Trophoblast cell (in vitro differentiated cells and primary cell): ENCODE measurements around the gene NFIX.

Source experiments
- DNase-seq, 2 donors: peaks; one replicate each; pipeline ENCODE4 v3.0.0-alpha.2; 2016
- H2AFZ ChIP-seq: 2 replicates; pipeline ENCODE4 v1.6.1; 2013; ENCODE audit warnings: low read length, moderate library complexity, mild to moderate bottlenecking; ENCODE audit not compliant: insufficient read depth, poor library complexity
- H2AK5ac ChIP-seq: 2 replicates; pipeline ENCODE4 v1.6.1; 2013; ENCODE audit warnings: mild to moderate bottlenecking, low read length
- H2BK120ac ChIP-seq: 2 replicates; pipeline ENCODE4 v1.6.1; 2013; ENCODE audit warnings: low read length, mild to moderate bottlenecking, moderate library complexity; ENCODE audit not compliant: insufficient read depth, poor library complexity
- H2BK12ac ChIP-seq: 2 replicates; pipeline ENCODE4 v1.6.1; 2013; ENCODE audit warnings: mild to moderate bottlenecking, low read length, moderate library complexity
- H2BK5ac ChIP-seq: 2 replicates; pipeline ENCODE4 v1.6.1; 2013; ENCODE audit warnings: low read length, low read depth, moderate library complexity, mild to moderate bottlenecking; ENCODE audit not compliant: poor library complexity
- H3K14ac ChIP-seq: 2 replicates; pipeline ENCODE4 v1.6.1; 2013; ENCODE audit warnings: mild to moderate bottlenecking, low read length
- H3K18ac ChIP-seq: 2 replicates; pipeline ENCODE4 v1.6.1; 2013; ENCODE audit warnings: mild to moderate bottlenecking, low read length
- H3K23ac ChIP-seq: 2 replicates; pipeline ENCODE4 v1.6.1; 2013; ENCODE audit warnings: low read length
- H3K27ac ChIP-seq: 2 replicates; pipeline ENCODE4 v1.5.1; 2013; ENCODE audit warnings: low read depth, mild to moderate bottlenecking, inconsistent platforms, low read length, moderate library complexity
- H3K27me3 ChIP-seq: 2 replicates; pipeline ENCODE4 v1.6.1; 2013; ENCODE audit warnings: inconsistent platforms, mild to moderate bottlenecking, low read length, moderate library complexity; ENCODE audit not compliant: insufficient read depth
- H3K36me3 ChIP-seq, 2 experiments: 1 replicate in 1 of 2; 2 replicates in 1 of 2; pipeline ENCODE4 v1.6.1; 2013; ENCODE audit warnings: low read length in 2 of 2, mild to moderate bottlenecking in 2 of 2, moderate library complexity in 1 of 2; ENCODE audit not compliant: insufficient read depth in 2 of 2, control insufficient read depth in 1 of 2
- H3K4ac ChIP-seq: 2 replicates; pipeline ENCODE4 v1.6.1; 2013; ENCODE audit warnings: low read depth, mild to moderate bottlenecking, low read length, moderate library complexity
- H3K4me1 ChIP-seq, 2 experiments: 1 replicate in 1 of 2; 2 replicates in 1 of 2; pipeline ENCODE4 v1.6.1; 2013; ENCODE audit warnings: low read length in 2 of 2, mild to moderate bottlenecking in 2 of 2, moderate library complexity in 1 of 2; ENCODE audit not compliant: insufficient read depth in 2 of 2, control insufficient read depth in 1 of 2
- H3K4me2 ChIP-seq: 2 replicates; pipeline ENCODE4 v1.6.1; 2013; ENCODE audit warnings: inconsistent platforms, mild to moderate bottlenecking, low read length, moderate library complexity
- H3K4me3 ChIP-seq: 2 replicates; pipeline ENCODE4 v1.5.1; 2013; ENCODE audit warnings: mild to moderate bottlenecking, low read depth, low read length, inconsistent platforms
- H3K79me1 ChIP-seq: one replicate; pipeline ENCODE4 v1.6.1; 2013; ENCODE audit warnings: low read length
- H3K79me2 ChIP-seq: 2 replicates; pipeline ENCODE4 v1.6.1; 2013; ENCODE audit warnings: low read length, mild to moderate bottlenecking; ENCODE audit not compliant: control insufficient read depth, insufficient read depth, poor library complexity
- H3K9ac ChIP-seq: 2 replicates; pipeline ENCODE4 v1.6.1; 2013; ENCODE audit warnings: mild to moderate bottlenecking, low read length
- H3K9me3 ChIP-seq: 2 replicates; pipeline ENCODE4 v1.6.1; 2013; ENCODE audit warnings: low read depth, mild to moderate bottlenecking, control low read depth, inconsistent platforms, low read length; ENCODE audit not compliant: insufficient read depth
- H4K12ac ChIP-seq: 2 replicates; pipeline ENCODE4 v1.6.1; 2013; ENCODE audit warnings: low read depth, mild to moderate bottlenecking, low read length, moderate library complexity
- H4K8ac ChIP-seq: 2 replicates; pipeline ENCODE4 v1.6.1; 2013; ENCODE audit warnings: low read depth, mild to moderate bottlenecking, low read length, moderate library complexity
- H4K91ac ChIP-seq: one replicate; pipeline ENCODE4 v1.6.1; 2013; ENCODE audit warnings: low read depth, mild to moderate bottlenecking, low read length, moderate library complexity
- WGBS: extraction: QIAGEN DNeasy Blood & Tissue Kit; methylation state at CpG from one replicate; pipeline ENCODE4 v1.1.7; 2013; ENCODE audit warnings: missing lambda C conversion rate; ENCODE audit not compliant: insufficient read length, insufficient coverage; ENCODE audit errors: extremely low coverage; 5-methylcytosine and 5-hydroxymethylcytosine counted together

NFIX gene

GRCh38 chr19:12991296-12991695, 4.0 kb upstream of the NFIX start:
- Histone ChIP-seq H2BK5ac (no peak overlapping the region), H3K9me3 (peaks cover 26% of the 10 kb centered on the region), H3K27me3 (peaks cover 35% of the 10 kb centered on the region), H4K8ac (no peak overlapping the region), H3K27ac (no peak overlapping the region), H3K4me1 (peaks cover 0 to 6% of the 10 kb centered on the region in 2 experiments), H2BK120ac (no peak overlapping the region), H3K79me1 (no peaks in the 10 kb centered on the region), H2BK12ac (no peak overlapping the region), H3K4ac (no peak overlapping the region), H3K23ac (no peak overlapping the region), H2AFZ (no peak overlapping the region), H2AK5ac (no peak overlapping the region), H3K18ac (no peak overlapping the region), H3K36me3 (no peaks in the 10 kb centered on the region), H3K9ac (no peak overlapping the region), H3K4me3 (no peak overlapping the region), H4K91ac (no peak overlapping the region), H3K4me2 (no peak overlapping the region), H4K12ac (no peak overlapping the region), H3K14ac (no peak overlapping the region), H3K79me2 (no peaks in the 10 kb centered on the region)
- WGBS, result no CpG with 5 or more reads among the region's 5 CpGs
- no peak for DNase-seq

GRCh38 chr19:12992729-12993128, 2.5 kb upstream of the NFIX start:
- no peak overlapping the region for H2BK5ac ChIP-seq
- H2BK120ac ChIP-seq, result no peak overlapping the region
- no peak overlapping the region for H4K12ac ChIP-seq
- no peak overlapping the region for H4K91ac ChIP-seq
- no peak for DNase-seq
- no peak overlapping the region for H2BK12ac ChIP-seq
- WGBS, result no CpG with 5 or more reads among the region's 11 CpGs
- no peaks in the 10 kb centered on the region for H3K79me1 ChIP-seq
- H3K36me3 ChIP-seq, result no peaks in the 10 kb centered on the region
- H2AFZ ChIP-seq, result no peak overlapping the region
- H3K4me3 ChIP-seq, result no peak overlapping the region
- peaks cover 33% of the 10 kb centered on the region for H3K9me3 ChIP-seq
- no peaks in the 10 kb centered on the region for H3K79me2 ChIP-seq
- no peak overlapping the region for H4K8ac ChIP-seq
- H2AK5ac ChIP-seq, result no peak overlapping the region
- H3K9ac ChIP-seq, result no peak overlapping the region
- no peak overlapping the region for H3K27ac ChIP-seq
- no peak overlapping the region for H3K14ac ChIP-seq
- peaks cover 0 to 6% of the 10 kb centered on the region in 2 experiments for H3K4me1 ChIP-seq
- H3K23ac ChIP-seq, result no peak overlapping the region
- H3K4me2 ChIP-seq, result no peak overlapping the region
- no peak overlapping the region for H3K4ac ChIP-seq
- H3K18ac ChIP-seq, result no peak overlapping the region
- peaks cover 43% of the 10 kb centered on the region for H3K27me3 ChIP-seq

- WGBS, result no CpG with 5 or more reads among the region's 7 CpGs
- H3K4me3 ChIP-seq, result peak overlapping the region; percentile 12
- H4K91ac ChIP-seq, result no peak overlapping the region
- H2BK120ac ChIP-seq, result no peak overlapping the region
- H3K27me3 ChIP-seq, result peaks cover 47% of the 10 kb centered on the region
- no peak overlapping the region for H3K4me2 ChIP-seq
- H3K18ac ChIP-seq, result no peak overlapping the region
- no peak overlapping the region for H3K9ac ChIP-seq
- H2BK5ac ChIP-seq, result no peak overlapping the region
- H3K9me3 ChIP-seq, result peaks cover 31% of the 10 kb centered on the region
- no peak overlapping the region for H3K23ac ChIP-seq
- H3K36me3 ChIP-seq, result no peaks in the 10 kb centered on the region
- no peak overlapping the region for H2BK12ac ChIP-seq
- no peak overlapping the region for H2AFZ ChIP-seq
- H3K4me1 ChIP-seq, result peaks cover 0 to 6% of the 10 kb centered on the region in 2 experiments
- H4K12ac ChIP-seq, result no peak overlapping the region
- no peak overlapping the region for H3K27ac ChIP-seq
- no peak overlapping the region for H4K8ac ChIP-seq
- no peak overlapping the region for H3K4ac ChIP-seq
- H3K79me2 ChIP-seq, result no peaks in the 10 kb centered on the region
- H3K14ac ChIP-seq, result no peak overlapping the region
- no peak for DNase-seq
- H2AK5ac ChIP-seq, result no peak overlapping the region
- H3K79me1 ChIP-seq, result no peaks in the 10 kb centered on the region
Measured at GRCh38 chr19:12993562-12993961, 1.7 kb upstream of the NFIX start.

- no peak overlapping the region for H3K23ac ChIP-seq
- WGBS, result no CpG with 5 or more reads among the region's 129 CpGs
- no peak overlapping the region for H4K8ac ChIP-seq
- no peak overlapping the region for H2BK120ac ChIP-seq
- no peak overlapping the region for H3K14ac ChIP-seq
- peaks cover 28% of the 10 kb centered on the region for H3K9me3 ChIP-seq
- peak overlapping the region; percentile 63 for H3K4me2 ChIP-seq
- no peak for DNase-seq
- no peaks in the 10 kb centered on the region for H3K79me2 ChIP-seq
- H3K18ac ChIP-seq, result no peak overlapping the region
- peaks cover 53% of the 10 kb centered on the region for H3K27me3 ChIP-seq
- H3K79me1 ChIP-seq, result no peaks in the 10 kb centered on the region
- H2BK5ac ChIP-seq, result no peak overlapping the region
- no peak overlapping the region for H3K4ac ChIP-seq
- no peak overlapping the region for H3K4me3 ChIP-seq
- H2AK5ac ChIP-seq, result no peak overlapping the region
- no peak overlapping the region for H2AFZ ChIP-seq
- peaks cover 0 to 6% of the 10 kb centered on the region in 2 experiments for H3K4me1 ChIP-seq
- H4K91ac ChIP-seq, result no peak overlapping the region
- no peak overlapping the region for H2BK12ac ChIP-seq
- no peak overlapping the region for H3K27ac ChIP-seq
- no peak overlapping the region for H3K9ac ChIP-seq
- no peaks in the 10 kb centered on the region for H3K36me3 ChIP-seq
- H4K12ac ChIP-seq, result no peak overlapping the region
Measured at GRCh38 chr19:12995596-12996405, 526 bp downstream of the NFIX start.
